Sigmoid colon (tissue), 7 donors: ENCODE measurements around the gene CUTC. TPM values are rescaled to one million over a fixed set of nuclear protein-coding genes. Genes with fewer than 3 reads are reported as not detected.
"Not testable (repeated sequence)": the region's sequence is repeated elsewhere in the genome, so short reads cannot be mapped to it uniquely, and the experiment has no call there.

ENCODE experiments used
- DNase-seq: peaks from one replicate; pipeline ENCODE4 v3.0.0-alpha.2; 2019
- H3K27ac ChIP-seq, 4 donors: fragments of 200-600 bp; sonication (generic); one replicate each; pipeline ENCODE4 v1.5.1; 2016 to 2019; ENCODE audit warnings: mild to moderate bottlenecking in 1 of 4
- H3K27me3 ChIP-seq, 3 donors: fragments of 200-600 bp; sonication (generic); one replicate each; pipeline ENCODE4 v1.5.1; 2019; ENCODE audit warnings: mild to moderate bottlenecking in 1 of 3
- H3K36me3 ChIP-seq, 4 donors: fragments of 200-600 bp; sonication (generic); one replicate each; pipeline ENCODE4 v1.5.1; 2016 to 2019
- H3K4me1 ChIP-seq, 4 donors: fragments of 200-600 bp; sonication (generic); one replicate each; pipeline ENCODE4 v1.5.1; 2017 to 2019
- H3K4me3 ChIP-seq, 4 donors: fragments of 200-600 bp; sonication (generic); one replicate each; pipeline ENCODE4 v1.5.1; 2017 to 2019; ENCODE audit warnings: mild to moderate bottlenecking in 2 of 4, moderate library complexity in 1 of 4
- H3K9me3 ChIP-seq, 4 donors: fragments of 200-600 bp in 3 of 4; sonication (generic) in 3 of 4; one replicate each; pipeline versions ENCODE4 v1.5.1 to v1.6.1; 2013 to 2019
- CTCF ChIP-seq, 4 experiments: fragments of 450-650 bp in 3 of 4; fragments of 200-600 bp in 1 of 4; IDR thresholded peaks; one replicate each; pipeline ENCODE4 v1.5.1; 2016 to 2019; ENCODE audit warnings: antibody characterized with exemption in 4 of 4, mild to moderate bottlenecking in 3 of 4, moderate library complexity in 2 of 4
- EP300 ChIP-seq, 4 donors: sonication (generic); formaldehyde crosslinking; IDR thresholded peaks; one replicate each; pipeline ENCODE4 v1.6.1; 2017; ENCODE audit warnings: antibody characterized with exemption in 4 of 4
- POLR2A ChIP-seq, 2 donors: fragments of 450-650 bp; IDR thresholded peaks; one replicate each; pipeline ENCODE4 v1.6.1; 2016; ENCODE audit warnings: antibody characterized with exemption in 2 of 2, mild to moderate bottlenecking in 2 of 2, moderate library complexity in 2 of 2
- POLR2AphosphoS5 ChIP-seq, 4 donors: sonication (generic); formaldehyde crosslinking; IDR thresholded peaks; one replicate each; pipeline ENCODE4 v1.6.1; 2017; ENCODE audit warnings: antibody characterized with exemption in 4 of 4
- WGBS, 2 donors: extraction: QIAGEN DNeasy Blood & Tissue Kit; methylation state at CpG; one replicate each; pipeline ENCODE4 v1.1.7; 2013; 5-methylcytosine and 5-hydroxymethylcytosine counted together
- intact Hi-C: fragments of 100-400 bp; cut with DNase I; formaldehyde crosslinking; loops from one replicate; pipeline ENCODE4 v1.15.1; 2023
- polyA plus RNA-seq, 3 donors: library from polyadenylated mRNA; stranded (reverse); fragments of 200-250 nt; gene quantifications; one replicate each; pipeline ENCODE4 v1.2.3, GENCODE V29; 2013
- total RNA-seq, 4 donors: library from RNA; depleted of rRNA; stranded (reverse); fragments of >200 nt; gene quantifications; one replicate each; pipeline ENCODE4 v1.1.0, GENCODE V29; 2016
- donor health status: healthy with polysubstance abuse.
- donor health status: Bipolar disorder and iron deficiency.
- donor health status: healthy.

CUTC gene
- total and polyA plus RNA-seq, 7 donors: 16.4 to 30.7 (median 29.4) TPM

- no peaks in the 10 kb centered on the region for H3K27me3 ChIP-seq
- H3K36me3 ChIP-seq: peaks cover 0 to 30% (median 4%) of the 10 kb centered on the region in 4 donors
- 3 to 5% methylated on average over 16 of the region's 16 CpGs for WGBS, 2 donors
- no peaks in the 10 kb centered on the region for H3K9me3 ChIP-seq
- H3K27ac ChIP-seq: peak overlapping the region; percentile 88 to 96 (median 95)
- no peak for DNase-seq
- TF ChIP-seq EP300 (IDR thresholded peaks at IDR 0.05) (no peak), POLR2A (IDR thresholded peaks at IDR 0.05) (no peak), CTCF (IDR thresholded peaks at IDR 0.05) (no peak), POLR2AphosphoS5 (IDR thresholded peaks at IDR 0.05) (no peak)
- H3K4me3 ChIP-seq: peak overlapping the region; percentile 74 to 93 (median 78)
- intact Hi-C loops: loop anchor here (1.0 kb wide), 1 partner anchor 110 kb away; no protein-coding TSS in a partner anchor
- H3K4me1 ChIP-seq: peaks cover 0 to 32% (median 22%) of the 10 kb centered on the region in 4 donors
Measured at GRCh38 chr10:99731306-99732032, 565 bp upstream of the CUTC start.

- no peak for DNase-seq
- intact Hi-C loops: no loop called here
- H3K4me3 ChIP-seq: peak overlapping the region in 2 of 4 donors; percentile 74 to 78
- no peaks in the 10 kb centered on the region for H3K9me3 ChIP-seq
- WGBS, 2 donors: 88 to 91% methylated on average over 8 of the region's 8 CpGs
- peaks cover 0 to 32% (median 22%) of the 10 kb centered on the region in 4 donors for H3K4me1 ChIP-seq
- H3K27ac ChIP-seq: no peak overlapping the region
- no peaks in the 10 kb centered on the region for H3K27me3 ChIP-seq
- H3K36me3 ChIP-seq: peaks cover 0 to 32% (median 3%) of the 10 kb centered on the region in 4 donors
- no peak for TF ChIP-seq POLR2A (IDR thresholded peaks at IDR 0.05)
- TF ChIP-seq CTCF (IDR thresholded peaks at IDR 0.05): no peak
- no peak for TF ChIP-seq POLR2AphosphoS5 (IDR thresholded peaks at IDR 0.05)
- no peak for TF ChIP-seq EP300 (IDR thresholded peaks at IDR 0.05)
Measured at GRCh38 chr10:99733366-99733765, 1.3 kb downstream of the CUTC start.

- H3K9me3 ChIP-seq, intact Hi-C loops, DNase-seq, H3K27ac ChIP-seq, H3K4me3 ChIP-seq, H3K27me3 ChIP-seq: not testable (repeated sequence)
- Histone ChIP-seq H3K36me3 (peaks cover 0 to 32% (median 3%) of the 10 kb centered on the region in 4 donors), H3K4me1 (peaks cover 0 to 32% (median 22%) of the 10 kb centered on the region in 4 donors)
- 96% methylated on average over 10 of the region's 10 CpGs for WGBS, 2 donors
Measured at GRCh38 chr10:99734111-99734510, 2.1 kb downstream of the CUTC start.

- TF ChIP-seq CTCF (IDR thresholded peaks at IDR 0.05) (no peak), EP300 (IDR thresholded peaks at IDR 0.05) (no peak), POLR2A (IDR thresholded peaks at IDR 0.05) (no peak), POLR2AphosphoS5 (IDR thresholded peaks at IDR 0.05) (no peak)
- Histone ChIP-seq H3K27me3 (no peaks in the 10 kb centered on the region), H3K27ac (no peak overlapping the region), H3K4me1 (peaks cover 0 to 20% (median 7%) of the 10 kb centered on the region in 4 donors), H3K4me3 (no peak overlapping the region), H3K9me3 (peaks cover 0 to 12% (median 0%) of the 10 kb centered on the region in 4 donors), H3K36me3 (peaks cover 4 to 92% (median 31%) of the 10 kb centered on the region in 4 donors)
- WGBS, 2 donors: 97 to 98% methylated on average over 2 of the region's 2 CpGs
- intact Hi-C loops: no loop called here
- DNase-seq: no peak
Measured at GRCh38 chr10:99740260-99740659, 8.2 kb downstream of the CUTC start.

GRCh38 chr10:99740933-99741559 is 9.0 kb downstream of the CUTC start:
- no peak for DNase-seq
- 97 to 98% methylated on average over 3 of the region's 3 CpGs for WGBS, 2 donors
- Histone ChIP-seq H3K4me3 (no peak overlapping the region), H3K27ac (no peak overlapping the region), H3K9me3 (peaks cover 0 to 12% (median 0%) of the 10 kb centered on the region in 4 donors), H3K27me3 (no peaks in the 10 kb centered on the region), H3K4me1 (peaks cover 0 to 20% (median 6%) of the 10 kb centered on the region in 4 donors), H3K36me3 (peaks cover 4 to 97% (median 36%) of the 10 kb centered on the region in 4 donors)
- TF ChIP-seq POLR2A (IDR thresholded peaks at IDR 0.05) (no peak), CTCF (IDR thresholded peaks at IDR 0.05) (no peak), POLR2AphosphoS5 (IDR thresholded peaks at IDR 0.05) (no peak), EP300 (IDR thresholded peaks at IDR 0.05) (no peak)
- intact Hi-C loops: no loop called here
